Urinary bladder (tissue), 4 donors: ENCODE data around the gene CDH13. TPM values are rescaled to one million over a fixed set of nuclear protein-coding genes. Genes with fewer than 3 reads are reported as not detected.

Experiments
- DNase-seq: peaks from one replicate; pipeline ENCODE4 v3.0.0-alpha.2; 2015; ENCODE audit errors: extremely low spot score
- H3K27ac ChIP-seq: one replicate; pipeline ENCODE4 v1.5.1; 2013; ENCODE audit warnings: low read depth, mild to moderate bottlenecking, moderate library complexity
- H3K36me3 ChIP-seq: one replicate; pipeline ENCODE4 v1.6.1; 2013; ENCODE audit warnings: mild to moderate bottlenecking, moderate library complexity; ENCODE audit not compliant: insufficient read depth
- H3K4me1 ChIP-seq: one replicate; pipeline ENCODE4 v1.6.1; 2013; ENCODE audit warnings: mild to moderate bottlenecking, moderate library complexity; ENCODE audit not compliant: insufficient read depth
- H3K4me3 ChIP-seq: one replicate; pipeline ENCODE4 v1.5.1; 2013; ENCODE audit warnings: low read depth, low read length
- WGBS: extraction: QIAGEN DNeasy Blood & Tissue Kit; methylation state at CpG from one replicate; pipeline ENCODE4 v1.1.7; 2013; 5-methylcytosine and 5-hydroxymethylcytosine counted together
- polyA plus RNA-seq: library from polyadenylated mRNA; stranded (reverse); fragments of 200-250 nt; gene quantifications from one replicate; pipeline ENCODE4 v1.2.3, GENCODE V29; 2013
- total RNA-seq: library from RNA; depleted of rRNA; stranded (reverse); fragments of >200 nt; gene quantifications from one replicate; pipeline ENCODE4 v1.2.3, GENCODE V29; 2014
- donor health status: healthy with polysubstance abuse.
- donor health status: healthy.

The CDH13 gene
- total and polyA plus RNA-seq, 2 donors = 18.9 to 21.5 TPM

- 32% methylated on average over 7 of the region's 7 CpGs for WGBS
- H3K27ac ChIP-seq = no peak overlapping the region
- no peak for DNase-seq
- H3K36me3 ChIP-seq = no peaks in the 10 kb centered on the region
- no peaks in the 10 kb centered on the region for H3K4me1 ChIP-seq
- no peak overlapping the region for H3K4me3 ChIP-seq
These were observed 1056.1 kb downstream of the CDH13 start for GRCh38 chr16:83682868-83683235.

GRCh38 chr16:83685615-83686165 is 1058.9 kb downstream of the CDH13 start:
- no peak for DNase-seq
- 86% methylated on average over 8 of the region's 8 CpGs for WGBS
- H3K36me3 ChIP-seq = no peaks in the 10 kb centered on the region
- H3K4me1 ChIP-seq = no peaks in the 10 kb centered on the region
- H3K4me3 ChIP-seq = no peak overlapping the region
- H3K27ac ChIP-seq = no peak overlapping the region

GRCh38 chr16:83686726-83687125 is 1060.0 kb downstream of the CDH13 start:
- WGBS = 98% methylated on average over 3 of the region's 3 CpGs
- Histone ChIP-seq H3K4me1 (no peaks in the 10 kb centered on the region), H3K36me3 (no peaks in the 10 kb centered on the region), H3K4me3 (no peak overlapping the region), H3K27ac (no peak overlapping the region)
- DNase-seq = no peak

GRCh38 chr16:83689385-83689831 is 1062.6 kb downstream of the CDH13 start:
- H3K36me3 ChIP-seq = no peaks in the 10 kb centered on the region
- WGBS = 22% methylated on average over 5 of the region's 5 CpGs
- no peak overlapping the region for H3K27ac ChIP-seq
- H3K4me1 ChIP-seq = no peaks in the 10 kb centered on the region
- no peak overlapping the region for H3K4me3 ChIP-seq
- DNase-seq = no peak

GRCh38 chr16:83692224-83692623 is 1065.5 kb downstream of the CDH13 start:
- Histone ChIP-seq H3K4me3 (no peak overlapping the region), H3K4me1 (no peaks in the 10 kb centered on the region), H3K27ac (no peak overlapping the region), H3K36me3 (no peaks in the 10 kb centered on the region)
- 22% methylated on average over 5 of the region's 5 CpGs for WGBS
- DNase-seq = no peak

GRCh38 chr16:83698964-83699363 is 1072.2 kb downstream of the CDH13 start:
- Histone ChIP-seq H3K4me1 (no peaks in the 10 kb centered on the region), H3K4me3 (no peak overlapping the region), H3K27ac (no peak overlapping the region), H3K36me3 (no peaks in the 10 kb centered on the region)
- 85% methylated on average over 4 of the region's 4 CpGs for WGBS
- no peak for DNase-seq

- 73% methylated on average over 4 of the region's 4 CpGs for WGBS
- Histone ChIP-seq H3K27ac (no peak overlapping the region), H3K36me3 (no peaks in the 10 kb centered on the region), H3K4me1 (no peaks in the 10 kb centered on the region), H3K4me3 (no peak overlapping the region)
- no peak for DNase-seq
These were observed 1073.0 kb downstream of the CDH13 start for GRCh38 chr16:83699817-83700216.

- 78% methylated on average over 7 of the region's 7 CpGs for WGBS
- DNase-seq = no peak
- H3K36me3 ChIP-seq = no peaks in the 10 kb centered on the region
- no peak overlapping the region for H3K27ac ChIP-seq
- no peak overlapping the region for H3K4me3 ChIP-seq
- H3K4me1 ChIP-seq = no peaks in the 10 kb centered on the region
These were observed 1074.1 kb downstream of the CDH13 start for GRCh38 chr16:83700918-83701317.

- no peak for DNase-seq
- Histone ChIP-seq H3K36me3 (no peaks in the 10 kb centered on the region), H3K4me3 (no peak overlapping the region), H3K4me1 (no peaks in the 10 kb centered on the region), H3K27ac (no peak overlapping the region)
- 44% methylated on average over 9 of the region's 9 CpGs for WGBS
These were observed 1074.7 kb downstream of the CDH13 start for GRCh38 chr16:83701494-83701893.

- H3K36me3 ChIP-seq = no peaks in the 10 kb centered on the region
- H3K4me1 ChIP-seq = no peaks in the 10 kb centered on the region
- H3K4me3 ChIP-seq = no peak overlapping the region
- DNase-seq = no peak
- H3K27ac ChIP-seq = no peak overlapping the region
These were observed 1077.9 kb downstream of the CDH13 start for GRCh38 chr16:83704656-83705055.

GRCh38 chr16:83705856-83706255 is 1079.1 kb downstream of the CDH13 start:
- 82% methylated on average over 4 of the region's 4 CpGs for whole genome bisulfite sequencing
- no peaks in the 10 kb centered on the region for H3K4me1 ChIP-seq
- DNase-seq = no peak
- H3K27ac ChIP-seq = no peak overlapping the region
- H3K36me3 ChIP-seq = no peaks in the 10 kb centered on the region
- no peak overlapping the region for H3K4me3 ChIP-seq

GRCh38 chr16:83706394-83706793 is 1079.6 kb downstream of the CDH13 start:
- no peak overlapping the region for H3K27ac ChIP-seq
- no peaks in the 10 kb centered on the region for H3K36me3 ChIP-seq
- 91% methylated on average over 4 of the region's 4 CpGs for WGBS

GRCh38 chr16:83711069-83711468 is 1084.3 kb downstream of the CDH13 start:
- H3K4me1 ChIP-seq = no peaks in the 10 kb centered on the region
- H3K36me3 ChIP-seq = no peaks in the 10 kb centered on the region
- H3K27ac ChIP-seq = no peak overlapping the region
- no peak for DNase-seq
- no peak overlapping the region for H3K4me3 ChIP-seq
- WGBS = 80% methylated on average over 3 of the region's 3 CpGs

More at GRCh38 chr16:83706394-83706793, 1079.6 kb downstream of the CDH13 start:
- no peaks in the 10 kb centered on the region for H3K4me1 ChIP-seq
- H3K4me3 ChIP-seq = no peak overlapping the region
- no peak for DNase-seq

- H3K4me1 ChIP-seq = no peaks in the 10 kb centered on the region
These were observed 1086.8 kb downstream of the CDH13 start for GRCh38 chr16:83713597-83713996.

GRCh38 chr16:83714286-83714685 is 1087.5 kb downstream of the CDH13 start:
- H3K4me3 ChIP-seq = no peak overlapping the region
- H3K36me3 ChIP-seq = no peaks in the 10 kb centered on the region
- no peak for DNase-seq
- WGBS = 94% methylated on average over 4 of the region's 4 CpGs
- H3K27ac ChIP-seq = no peak overlapping the region
- H3K4me1 ChIP-seq = no peaks in the 10 kb centered on the region

More at GRCh38 chr16:83713597-83713996, 1086.8 kb downstream of the CDH13 start:
- Histone ChIP-seq H3K36me3 (no peaks in the 10 kb centered on the region), H3K4me3 (no peak overlapping the region), H3K27ac (no peak overlapping the region)
- DNase-seq = no peak
- WGBS = 75% methylated on average over 4 of the region's 4 CpGs
